ENCODE results near the gene ATP6V1G2.

Gene ATP6V1G2

DNA sequence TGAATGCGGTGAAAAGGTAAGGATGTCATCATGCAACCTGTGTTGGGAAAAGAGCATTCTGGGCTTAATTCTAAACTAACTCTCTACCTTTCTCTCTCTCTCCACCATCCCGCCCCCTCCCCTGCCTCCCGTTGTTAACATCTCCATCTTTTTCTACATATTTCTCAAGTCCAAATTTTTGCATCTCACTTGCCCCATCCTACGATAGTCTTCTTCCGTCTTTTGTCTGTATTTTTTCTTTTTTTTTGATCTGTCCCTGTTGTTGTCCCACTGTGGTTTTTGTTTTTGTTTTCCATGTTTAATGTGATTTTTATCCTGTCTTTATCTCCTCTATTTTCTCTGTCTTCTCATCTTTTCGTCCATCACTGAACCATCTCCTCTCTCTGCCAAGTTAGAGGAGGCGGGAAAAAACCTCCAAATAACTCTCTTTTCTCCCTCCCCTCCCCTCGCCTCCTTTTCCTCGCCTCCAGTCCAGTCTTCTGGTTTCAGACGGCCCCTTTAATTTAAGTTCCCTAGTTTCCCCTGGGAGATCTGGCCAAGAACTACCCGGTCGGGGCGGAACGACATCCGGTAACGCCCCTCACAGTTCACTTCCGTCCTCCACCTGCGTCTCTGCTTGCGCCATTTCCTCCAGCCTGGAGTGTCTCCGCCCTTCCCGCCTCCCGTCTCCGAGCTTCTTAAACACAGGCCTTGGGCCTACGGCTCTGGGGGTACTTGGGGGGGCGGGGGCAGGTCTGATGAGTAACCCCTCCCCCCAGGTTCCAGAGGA lies 734 bp upstream of the ATP6V1G2 start, which contains the start of gene NFKBIL1:
TSS of gene NFKBIL1 (plus strand) at position 651 of the 769 bp plus-strand sequence. CDS start at position 738, 87 bp downstream.
- peak; percentile 94 for DNase-seq

DNA sequence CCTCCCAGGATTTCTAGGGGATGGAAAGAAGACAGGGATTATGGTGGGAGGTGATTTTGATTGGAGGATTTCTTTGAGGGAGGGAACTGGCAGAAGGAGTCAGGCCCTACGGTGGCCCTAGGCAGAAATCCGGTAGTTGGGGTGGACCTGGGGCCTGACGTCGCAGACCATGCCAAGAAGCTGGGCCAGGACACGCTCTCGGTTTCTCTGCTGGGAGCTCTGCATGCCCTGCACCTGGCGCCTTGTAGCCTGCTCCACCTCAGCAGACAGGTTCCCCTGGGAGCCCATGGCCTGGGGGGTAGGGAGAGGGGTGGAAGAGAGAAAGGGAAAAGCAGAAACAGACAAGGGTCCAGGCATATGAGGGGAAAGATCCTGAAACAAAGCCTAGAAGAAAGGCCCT lies 1.1 kb downstream of the ATP6V1G2 start:
- no peak for DNase-seq

DNA sequence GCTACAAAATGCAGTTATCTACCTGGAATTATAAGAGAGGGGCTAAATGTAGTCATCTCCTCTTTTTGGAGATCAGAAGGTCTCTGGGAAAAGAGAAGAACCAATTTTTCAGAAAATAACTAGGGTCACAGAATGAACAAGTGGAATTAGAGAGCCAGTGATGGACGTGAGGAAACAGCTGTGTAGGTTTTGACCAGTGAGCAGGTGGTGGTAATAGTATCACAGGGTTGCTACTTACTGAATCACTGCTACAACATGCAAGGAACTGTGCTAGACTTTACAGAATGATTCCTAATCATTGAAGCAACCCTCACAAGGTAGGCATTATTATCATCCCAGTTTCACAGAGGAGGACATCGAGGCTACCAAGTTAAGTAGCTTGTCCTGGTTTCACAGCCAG lies 1.7 kb downstream of the ATP6V1G2 start:
- no peak for DNase-seq

DNA sequence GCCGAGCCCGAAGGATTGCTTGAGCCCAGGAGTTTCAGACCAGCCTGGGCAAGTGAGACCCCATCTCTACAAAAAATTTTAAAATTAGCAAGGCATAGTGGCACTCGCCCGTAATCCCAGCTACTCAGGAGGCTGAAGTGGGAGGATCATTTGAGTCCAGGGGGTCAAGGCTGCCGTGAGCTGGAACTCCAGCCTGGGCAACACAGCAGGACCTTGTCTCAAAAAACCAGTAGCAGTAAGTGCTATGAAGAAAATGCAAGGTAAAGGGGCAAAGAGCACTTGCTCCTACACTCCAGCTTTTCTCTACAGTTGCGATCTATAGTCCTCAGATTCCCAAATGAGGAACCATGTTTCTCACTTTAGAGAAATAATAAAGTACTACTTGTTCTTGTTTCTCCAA lies 2.8 kb downstream of the ATP6V1G2 start:
- DNase-seq, result no peak

DNA sequence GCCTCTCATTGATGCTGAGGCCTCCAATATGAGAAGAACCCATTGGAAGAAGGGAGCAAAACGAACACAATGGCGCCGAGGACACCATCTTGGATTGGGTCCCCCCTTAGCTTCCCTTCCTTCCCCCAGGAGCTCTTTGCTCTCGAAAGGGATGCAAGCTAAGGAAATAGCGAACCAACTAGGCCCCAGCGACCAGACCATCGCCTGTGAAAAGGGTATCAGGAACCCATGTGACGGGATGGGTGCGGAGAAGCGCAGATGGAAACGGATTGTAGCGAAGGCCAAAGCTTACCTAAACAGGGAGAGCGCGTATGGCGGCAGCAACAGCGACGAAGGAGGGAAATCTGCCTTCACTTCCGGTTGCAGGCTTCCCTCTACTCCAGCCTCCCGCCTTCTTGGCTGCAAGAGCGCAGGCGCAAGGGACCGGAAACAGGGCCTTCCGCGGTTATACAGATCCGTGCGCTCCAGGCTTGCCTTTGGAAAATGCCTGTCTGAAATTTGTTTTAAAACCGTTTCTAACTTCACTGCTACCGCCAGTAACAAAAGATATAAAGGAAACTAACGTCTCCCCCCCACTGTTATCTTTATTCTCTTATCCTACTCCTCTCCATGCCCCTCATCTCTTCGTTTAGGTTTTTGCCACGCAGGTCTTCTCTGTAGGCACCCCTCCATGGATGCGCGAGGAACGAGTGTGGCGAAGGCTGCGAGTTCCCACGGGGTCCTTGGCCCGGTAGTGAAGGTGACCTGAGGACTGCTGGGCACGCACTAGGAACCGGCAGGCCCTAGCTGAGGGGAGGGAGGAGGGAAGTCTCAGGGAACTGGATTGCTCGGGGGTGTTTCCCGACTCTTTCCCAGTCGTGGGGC lies 4.5 kb downstream of the ATP6V1G2 start, which contains the start of gene DDX39B:
TSS of gene DDX39B (minus strand) at position 346 of the 864 bp plus-strand sequence. CDS start 1,471 bp downstream, outside the sequence.
- peak; percentile 95 for DNase-seq

DNA sequence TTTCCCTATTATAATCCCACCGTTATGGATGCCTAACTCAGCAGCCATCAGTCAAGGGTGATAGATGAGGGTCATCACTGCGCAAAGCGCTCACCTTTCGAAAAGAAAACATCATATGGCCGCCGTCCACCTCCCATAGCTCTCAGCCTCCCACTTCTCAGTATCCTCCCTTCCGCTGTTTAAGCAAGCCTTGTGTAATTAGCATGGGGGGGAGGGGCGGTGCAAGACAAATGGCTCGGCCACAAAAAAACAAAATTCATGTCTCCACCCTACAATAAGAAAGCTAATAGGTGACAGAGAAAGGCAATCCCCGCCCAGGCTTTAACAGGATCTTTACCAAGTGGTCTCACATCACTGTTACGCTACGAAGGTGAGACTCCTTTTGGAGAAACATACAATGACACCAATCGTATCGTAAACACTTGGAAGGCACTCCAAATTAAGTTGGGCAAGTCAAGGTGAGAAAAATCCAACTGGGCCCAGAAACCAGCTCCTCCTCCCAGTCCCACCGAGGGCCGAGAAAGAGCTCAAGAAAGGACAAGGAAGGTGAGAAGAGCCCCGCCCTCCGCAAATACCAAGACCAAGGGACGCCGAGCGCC lies 5.2 kb downstream of the ATP6V1G2 start:
- DNase-seq, result no peak

DNA sequence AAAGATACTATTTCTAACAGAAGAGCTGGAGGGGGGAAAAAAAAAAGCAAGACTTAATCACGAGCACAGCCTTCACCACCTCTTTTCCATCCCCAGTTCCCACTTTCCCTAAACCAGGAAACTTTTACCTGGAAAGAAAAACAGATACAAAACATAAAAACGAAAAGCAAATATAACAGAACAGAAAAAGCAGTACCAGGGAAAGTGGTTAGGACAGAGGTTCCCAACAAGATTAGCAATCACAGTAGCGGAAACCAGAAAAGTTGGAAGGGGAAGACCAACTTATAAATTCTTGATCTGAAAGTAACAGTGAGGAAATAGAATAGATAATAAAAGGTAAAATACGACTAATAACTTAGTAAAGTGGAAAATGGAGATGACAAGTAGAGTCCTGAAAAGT lies 5.8 kb downstream of the ATP6V1G2 start:
- DNase-seq, result no peak

DNA sequence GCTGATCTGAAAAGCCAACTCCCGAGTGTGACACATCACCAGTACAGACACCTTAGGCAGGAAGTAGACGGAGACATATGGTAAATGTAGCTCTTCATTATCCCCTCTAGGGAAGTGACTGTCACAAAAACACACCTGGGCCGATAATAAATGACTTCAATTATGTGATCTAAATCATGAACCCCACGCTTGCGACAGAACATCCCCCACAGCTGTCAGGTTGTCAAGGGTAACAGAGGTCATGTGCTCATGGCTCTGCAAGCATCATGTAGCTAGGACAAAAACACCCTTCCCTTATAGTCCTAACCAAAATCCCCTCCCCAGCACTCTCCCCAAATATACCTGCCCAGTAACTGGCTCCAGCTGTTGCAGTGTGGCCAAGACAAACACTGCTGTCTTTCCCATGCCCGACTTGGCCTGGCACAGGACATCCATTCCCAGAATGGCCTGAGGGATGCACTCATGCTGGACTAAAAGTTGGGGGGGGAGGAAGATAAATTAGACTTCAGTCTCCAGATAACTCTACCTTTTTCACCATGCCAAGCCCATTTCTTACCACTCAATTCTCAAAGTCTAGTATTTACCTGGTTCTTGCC lies 7.5 kb downstream of the ATP6V1G2 start:
- no peak for DNase-seq

DNA sequence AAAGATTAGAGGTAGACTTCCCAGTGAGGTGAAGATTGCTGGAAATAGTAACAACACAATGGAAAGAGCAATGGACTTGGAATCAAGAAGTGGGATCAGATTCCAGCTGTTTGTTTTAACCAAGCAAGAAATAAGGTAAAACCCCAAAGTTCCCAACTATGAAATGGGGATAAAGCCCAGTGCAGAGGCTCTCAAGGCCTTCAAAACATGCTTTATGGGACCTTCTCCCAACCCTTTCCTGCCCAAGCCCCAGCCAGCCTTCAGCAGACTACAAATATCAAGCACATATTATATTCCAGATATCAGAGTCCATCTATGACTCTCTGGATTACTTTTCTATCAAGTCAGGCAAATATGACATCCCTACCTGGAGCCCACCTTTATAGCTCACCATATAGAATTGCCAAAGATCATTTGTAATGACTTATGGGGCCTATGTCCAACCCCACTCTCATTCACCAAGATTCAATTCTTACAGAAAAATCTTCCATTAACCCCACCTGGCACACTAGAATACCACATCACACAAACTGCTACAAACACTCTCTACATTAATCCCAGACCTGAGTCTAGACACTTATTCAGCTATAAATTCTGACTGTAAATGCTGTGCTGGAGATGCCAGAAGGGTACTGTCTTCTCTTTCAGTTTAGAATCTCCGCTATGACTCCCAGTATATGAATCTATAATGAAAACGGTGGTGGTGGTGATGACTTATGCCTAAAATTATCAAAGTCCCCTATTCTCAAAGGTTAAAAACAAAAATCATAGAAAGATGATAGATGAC lies 10.7 kb downstream of the ATP6V1G2 start:
- DNase-seq, result no peak

DNA sequence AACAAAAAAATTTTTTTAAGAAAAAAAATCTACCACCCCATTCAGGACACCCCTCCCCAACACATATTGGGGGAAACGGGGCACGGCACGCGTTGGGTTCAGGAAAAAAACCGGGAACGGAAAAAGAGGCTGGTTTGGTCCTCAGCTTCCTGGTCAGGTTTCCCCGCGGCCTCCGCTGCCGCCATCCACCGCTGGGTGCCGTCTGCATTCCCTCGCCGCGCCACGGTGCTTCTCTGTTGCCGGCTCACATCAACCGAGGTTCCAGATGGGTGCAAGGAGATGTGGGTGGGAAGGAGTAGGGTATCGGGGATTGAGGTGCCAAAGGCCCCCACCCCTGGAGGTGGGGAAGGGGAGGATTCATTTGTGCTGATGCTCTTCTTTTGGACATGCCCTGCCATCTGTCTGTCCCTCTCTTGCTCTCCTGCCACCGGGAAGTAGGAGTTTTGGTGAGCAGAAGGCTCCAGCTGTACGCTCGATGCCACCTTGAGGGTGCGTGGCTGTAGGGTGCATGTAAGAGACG lies 11.8 kb downstream of the ATP6V1G2 start:
- no peak for DNase-seq

DNA sequence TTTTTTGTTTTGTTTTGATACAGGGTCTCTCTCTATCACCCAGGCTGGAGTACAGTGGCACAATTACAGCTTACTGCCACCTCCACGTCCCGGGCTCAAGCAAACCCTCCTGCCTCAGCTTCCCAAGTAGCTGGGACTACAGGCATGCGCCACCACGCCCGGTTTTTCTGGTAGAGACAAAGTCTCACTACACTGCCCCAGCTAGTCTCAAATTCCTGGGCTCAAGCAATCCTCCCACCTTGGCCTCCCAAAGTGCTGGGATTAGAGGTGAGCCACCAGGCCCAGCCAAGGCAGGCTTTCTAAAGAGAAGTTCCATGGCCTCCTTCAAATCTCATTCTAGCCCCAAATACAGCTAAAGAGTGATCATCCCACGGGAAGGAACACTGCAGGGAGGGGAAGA lies 12.4 kb downstream of the ATP6V1G2 start:
- DNase-seq, result no peak

DNA sequence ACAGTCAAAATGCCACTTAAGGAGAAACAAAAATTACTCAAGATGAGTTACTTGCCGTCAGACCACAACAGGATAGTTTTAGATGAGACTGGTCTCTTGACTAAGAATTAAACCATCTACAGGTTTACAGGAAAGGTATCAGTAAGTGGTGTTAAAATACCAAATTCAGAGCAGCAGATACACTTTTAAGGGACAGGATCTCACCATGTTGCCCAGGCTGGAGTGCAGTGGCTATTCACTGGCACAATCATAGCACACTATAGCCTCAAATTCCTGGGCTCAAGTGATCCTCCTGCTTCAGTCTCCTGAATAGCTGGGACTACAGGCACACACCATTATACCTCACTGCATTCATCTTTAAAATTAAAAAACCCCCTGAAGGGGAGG lies 13.0 kb downstream of the ATP6V1G2 start:
- no peak for DNase-seq

DNA sequence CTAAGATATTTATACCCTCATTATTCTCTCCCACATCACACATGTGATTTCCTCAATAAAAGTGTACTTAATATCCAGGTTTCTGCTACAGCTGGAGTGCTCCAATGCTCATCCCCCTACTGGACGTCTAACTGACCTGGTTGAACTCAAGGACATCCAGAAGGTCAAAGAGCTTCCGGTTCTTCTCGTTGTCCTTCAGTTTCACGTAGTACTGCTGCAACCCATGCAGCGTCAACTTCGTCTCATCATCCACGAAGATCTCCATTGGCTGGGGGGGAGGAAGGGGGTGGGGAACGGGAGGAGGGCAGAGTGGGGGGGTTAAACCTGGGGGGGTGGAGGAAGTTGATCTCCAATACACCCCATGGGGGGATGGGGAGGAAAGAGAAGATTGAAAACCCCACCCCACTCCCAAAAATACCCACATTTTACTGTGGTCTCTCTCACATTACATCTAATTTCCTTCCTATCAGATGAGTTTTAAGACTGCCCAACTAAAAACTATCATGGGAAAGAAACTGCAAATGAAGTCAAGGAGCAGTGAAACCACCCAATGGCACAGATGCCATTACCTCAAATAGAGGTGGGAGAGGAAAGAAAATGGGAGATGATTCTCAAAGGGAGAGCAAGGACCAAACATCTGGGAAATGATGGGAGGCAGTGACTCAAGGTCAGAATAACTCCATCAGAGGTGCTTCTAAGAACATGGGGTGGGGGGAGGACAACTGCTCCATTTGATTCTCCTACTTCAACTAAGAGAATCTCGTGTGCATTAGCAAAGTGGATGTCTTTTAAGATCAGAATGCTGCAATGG lies 13.6 kb downstream of the ATP6V1G2 start:
- no peak for DNase-seq

DNA sequence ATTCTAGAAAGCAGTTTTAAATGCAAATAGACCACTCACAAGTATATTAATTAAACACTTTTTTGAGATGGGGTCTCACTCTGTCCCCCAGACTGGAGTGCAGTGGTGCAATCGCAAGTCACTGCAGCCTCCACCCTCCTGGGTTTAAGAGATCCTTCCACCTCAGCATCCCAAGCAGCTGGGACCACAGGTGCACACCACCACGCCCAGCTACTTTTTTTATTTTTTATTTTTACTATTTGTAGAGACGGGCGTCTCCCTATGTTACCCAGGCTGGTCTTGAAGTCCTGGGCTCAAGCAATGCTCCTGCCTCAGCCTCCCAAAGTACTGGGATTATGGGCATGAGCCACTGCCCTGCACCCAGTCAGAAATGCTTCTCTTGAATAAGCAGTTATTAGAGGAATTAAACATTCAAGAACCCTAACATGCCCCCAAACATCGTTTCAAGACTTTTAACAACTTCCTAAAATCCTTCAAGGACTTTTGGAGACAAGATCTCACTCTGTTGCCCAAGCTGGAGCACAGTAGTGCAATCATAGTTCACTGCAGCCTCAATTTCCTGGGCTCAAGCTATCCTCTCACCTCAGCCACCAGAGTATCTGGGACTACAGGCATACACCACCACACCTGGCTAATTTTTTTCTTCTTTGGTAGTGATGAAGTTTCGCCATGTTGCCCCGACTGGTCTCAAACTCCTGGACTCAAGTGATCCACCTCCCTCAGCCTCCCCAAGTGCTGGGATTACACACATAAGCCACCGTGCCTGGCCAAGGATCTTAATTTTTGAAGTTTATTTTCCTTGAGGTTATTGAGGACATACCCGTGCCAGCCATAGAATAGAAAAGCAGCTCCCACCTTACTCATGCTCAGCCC lies 14.4 kb downstream of the ATP6V1G2 start:
- DNase-seq, result no peak

DNA sequence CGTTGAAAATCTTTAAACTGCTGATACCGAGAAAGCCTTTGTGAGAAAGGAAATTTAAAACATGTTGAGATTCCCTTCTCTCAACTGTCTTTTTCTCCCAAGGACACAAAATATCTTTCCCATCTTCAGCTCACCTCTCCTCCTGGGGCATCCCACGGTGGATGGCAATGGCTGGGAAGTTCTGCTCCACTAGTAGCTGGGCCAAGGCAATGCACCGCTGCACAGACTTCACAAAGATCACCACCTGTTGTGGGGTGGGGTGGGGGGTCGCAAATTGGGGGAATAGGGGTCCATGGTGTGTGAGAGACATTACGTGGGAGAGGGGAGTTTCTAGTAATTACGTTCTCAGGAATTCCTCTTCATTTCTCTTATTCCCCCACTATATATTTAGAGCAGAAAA lies 15.2 kb downstream of the ATP6V1G2 start:
- DNase-seq, result no peak

DNA sequence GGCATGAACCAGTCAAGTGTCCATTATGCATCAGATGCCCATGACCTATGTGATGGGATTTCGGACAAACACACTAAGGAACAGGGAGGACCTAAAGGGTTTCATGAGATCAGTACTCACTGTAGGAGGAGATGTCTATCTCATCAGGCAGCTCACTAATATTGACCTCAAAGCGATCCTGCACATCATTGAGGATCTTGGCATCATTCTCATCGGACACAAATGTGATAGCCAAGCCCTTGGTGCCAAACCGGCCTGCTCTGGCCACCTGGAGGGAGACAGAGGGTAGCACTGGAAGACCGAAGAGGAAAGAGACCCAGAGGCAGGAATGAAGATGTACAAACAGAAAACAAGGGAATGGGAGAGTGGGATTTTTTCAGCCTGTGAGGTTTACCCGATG lies 15.7 kb downstream of the ATP6V1G2 start:
- no peak for DNase-seq

DNA sequence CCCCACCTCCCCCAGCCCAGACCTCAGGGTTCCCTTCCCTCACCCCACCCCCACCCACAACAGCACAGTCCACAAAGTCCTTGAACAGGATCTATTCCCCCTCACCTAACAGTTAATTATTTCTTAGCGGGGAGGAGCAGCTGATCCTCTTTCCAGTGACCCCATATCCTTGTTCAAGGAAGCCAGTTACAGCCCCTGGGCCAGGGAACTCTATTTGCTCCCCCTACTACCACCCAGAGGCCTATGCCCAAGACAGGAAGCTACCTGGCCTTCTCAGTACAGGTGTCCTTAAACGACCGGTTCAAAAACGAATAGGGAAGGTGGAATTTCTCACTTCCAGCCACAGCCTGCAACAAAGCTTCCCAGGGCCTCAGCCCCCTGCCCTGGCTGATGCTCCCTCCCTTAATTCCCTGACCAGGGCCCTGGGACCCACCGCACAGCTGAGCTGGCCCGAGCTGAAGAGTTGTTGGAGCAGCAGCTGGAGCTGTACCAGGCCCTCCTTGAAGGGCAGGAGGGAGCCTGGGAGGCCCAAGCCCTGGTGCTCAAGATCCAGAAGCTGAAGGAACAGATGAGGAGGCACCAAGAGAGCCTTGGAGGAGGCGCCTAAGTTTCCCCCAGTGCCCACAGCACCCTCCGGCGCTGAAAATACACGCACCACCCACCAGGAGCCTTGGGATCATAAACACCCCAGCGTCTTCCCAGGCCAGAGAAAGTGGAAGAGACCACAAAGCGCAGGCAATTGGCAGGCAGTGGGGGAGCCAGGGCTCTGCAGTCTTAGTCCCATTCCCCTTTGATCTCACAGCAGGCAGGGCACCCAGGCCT lies 16.9 kb downstream of the ATP6V1G2 start:
- no peak for DNase-seq

DNA sequence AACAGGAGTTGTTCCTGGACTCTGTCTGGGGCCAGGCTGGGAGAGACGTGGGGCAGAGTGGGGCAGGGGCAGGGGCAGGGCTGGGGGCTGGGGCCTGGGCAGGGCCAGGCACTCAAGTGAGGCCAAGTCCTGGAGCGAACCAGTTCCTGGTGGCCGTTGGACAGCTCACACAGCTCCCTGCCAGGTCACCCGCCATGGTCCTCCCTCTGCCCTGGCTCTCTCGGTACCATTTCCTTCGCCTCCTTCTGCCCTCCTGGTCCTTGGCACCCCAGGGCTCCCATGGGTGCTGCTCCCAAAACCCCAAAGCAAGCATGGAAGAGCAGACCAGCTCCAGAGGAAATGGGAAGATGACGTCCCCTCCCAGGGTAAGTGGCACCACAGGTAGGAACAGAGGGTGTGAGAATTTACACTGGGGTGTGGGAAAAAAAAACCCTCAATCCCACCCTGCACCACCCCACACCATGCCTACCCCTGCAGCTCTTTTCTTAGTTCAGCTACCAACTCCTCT lies 17.5 kb downstream of the ATP6V1G2 start, which contains the start of gene MCCD1:
TSS of gene MCCD1 (plus strand) at position 142 of the 508 bp plus-strand sequence. CDS start at position 195, 53 bp downstream.
- no peak for DNase-seq

DNA sequence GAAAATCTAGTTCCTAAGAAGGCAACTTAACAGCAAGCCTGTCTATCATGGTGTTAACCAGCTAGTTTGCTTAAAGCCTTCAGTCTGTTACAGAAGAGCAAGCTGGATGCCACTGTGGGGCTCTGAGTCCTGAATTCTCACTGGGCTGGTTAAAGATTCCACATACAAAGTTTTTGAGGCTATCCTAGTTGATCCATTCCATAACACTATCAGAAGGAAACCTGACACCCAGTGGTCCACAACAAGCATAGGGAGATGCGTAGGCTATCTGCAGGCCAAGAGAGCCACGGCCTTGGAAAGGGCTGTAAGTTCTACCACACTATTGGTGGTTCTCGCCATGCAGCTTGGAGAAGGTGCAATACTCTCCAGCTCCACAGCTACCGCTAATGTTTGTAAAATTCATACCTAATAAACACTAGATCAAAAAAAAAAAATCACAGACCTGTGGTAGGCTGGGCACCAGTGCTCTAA lies 18.1 kb downstream of the ATP6V1G2 start:
- DNase-seq, result no peak
